ENCODE measurements around the gene EPC2.
"Not testable (repeated sequence)": the region's sequence is repeated elsewhere in the genome, so short reads cannot be mapped to it uniquely, and the experiment has no call there.

EPC2 gene

GRCh38 chr2:148642112-148642744, 2.3 kb upstream of the EPC2 start:
- DNase-seq: no peak

- DNase-seq: no peak
Measured at GRCh38 chr2:148642891-148643416, 1.6 kb upstream of the EPC2 start.

GRCh38 chr2:148643421-148643820, 1.1 kb upstream of the EPC2 start:
- no peak for DNase-seq

- peak; percentile 89 for DNase-seq
Measured at GRCh38 chr2:148644883-148645538, 460 bp downstream of the EPC2 start.

- DNase-seq: peak; percentile 7
Measured at GRCh38 chr2:148645539-148646230, 1.1 kb downstream of the EPC2 start.

- DNase-seq: no peak
Measured at GRCh38 chr2:148646231-148646559, 1.6 kb downstream of the EPC2 start.

GRCh38 chr2:148647711-148648110, 3.2 kb downstream of the EPC2 start:
- not testable (repeated sequence) for DNase-seq

- DNase-seq: no peak
Measured at GRCh38 chr2:148649936-148650335, 5.4 kb downstream of the EPC2 start.

- no peak for DNase-seq
Measured at GRCh38 chr2:148650881-148651280, 6.3 kb downstream of the EPC2 start.

GRCh38 chr2:148651972-148652371, 7.4 kb downstream of the EPC2 start:
- no peak for DNase-seq

- DNase-seq: no peak
Measured at GRCh38 chr2:148653437-148653836, 8.9 kb downstream of the EPC2 start.

GRCh38 chr2:148654435-148654834, 9.9 kb downstream of the EPC2 start:
- no peak for DNase-seq

- no peak for DNase-seq
Measured at GRCh38 chr2:148656516-148656915, 12.0 kb downstream of the EPC2 start.

- no peak for DNase-seq
Measured at GRCh38 chr2:148658807-148659722, 14.5 kb downstream of the EPC2 start.

- no peak for DNase-seq
Measured at GRCh38 chr2:148660999-148661398, 16.4 kb downstream of the EPC2 start.

GRCh38 chr2:148662332-148662731, 17.8 kb downstream of the EPC2 start:
- DNase-seq: not testable (repeated sequence)

GRCh38 chr2:148664229-148664628, 19.7 kb downstream of the EPC2 start:
- DNase-seq: no peak

GRCh38 chr2:148666555-148666954, 22.0 kb downstream of the EPC2 start:
- no peak for DNase-seq

GRCh38 chr2:148667113-148667836, 22.7 kb downstream of the EPC2 start:
- DNase-seq: no peak

- no peak for DNase-seq
Measured at GRCh38 chr2:148670773-148671172, 26.2 kb downstream of the EPC2 start.

- no peak for DNase-seq
Measured at GRCh38 chr2:148674063-148675020, 29.8 kb downstream of the EPC2 start.

Data from NCI-H1092 (cell line).